K562 (cell line): ENCODE results near the gene PSMD1. TPM values are rescaled to one million over a fixed set of nuclear protein-coding genes. Genes with fewer than 3 reads are reported as not detected.

ENCODE experiments used
- ATF3 ChIP-seq, 2 experiments: fragments of 450-650 bp in 1 of 2; sonication (generic) in 1 of 2; formaldehyde crosslinking in 1 of 2; IDR thresholded peaks in 1 of 2; conservative IDR thresholded peaks in 1 of 2; 2 replicates each; pipeline versions ENCODE4 v1.6.1 to v1.8.1; 2016 to 2023; ENCODE audit warnings: mild to moderate bottlenecking in 2 of 2, moderate library complexity in 2 of 2, inconsistent platforms in 1 of 2, missing genetic modification reagents in 1 of 2
- COPS2 ChIP-seq: fragments of 450-650 bp; conservative IDR thresholded peaks from 2 replicates; pipeline ENCODE4 v1.6.1; 2016; ENCODE audit warnings: mild to moderate bottlenecking, moderate library complexity
- MBD1 ChIP-seq: fragments of 250-450 bp; sonication (Bioruptor Pico); IDR thresholded peaks from 2 replicates; pipeline ENCODE4 v1.8.0; 2022; ENCODE audit warnings: inconsistent platforms
- MXD1 ChIP-seq: fragments of 250-450 bp; sonication (Bioruptor Pico); IDR thresholded peaks from 2 replicates; pipeline ENCODE4 v1.8.0; 2021; ENCODE audit warnings: borderline replicate concordance, mild to moderate bottlenecking, moderate library complexity; ENCODE audit not compliant: poor library complexity, severe bottlenecking
- PATZ1 ChIP-seq: fragments of 250-450 bp; sonication (Bioruptor Pico); IDR thresholded peaks from 2 replicates; pipeline ENCODE4 v1.5.0; 2020; ENCODE audit warnings: mild to moderate bottlenecking, borderline replicate concordance
- SRSF3 ChIP-seq: fragments of 200-400 bp; formaldehyde crosslinking; IDR thresholded peaks from 2 replicates; pipeline ENCODE4 v1.6.1; 2016; ENCODE audit warnings: mild to moderate bottlenecking, low read length, moderate library complexity; ENCODE audit not compliant: insufficient read depth
- SRSF9 ChIP-seq: fragments of 200-400 bp; formaldehyde crosslinking; IDR thresholded peaks from 2 replicates; pipeline ENCODE4 v1.6.1; 2017; ENCODE audit warnings: low read depth, low read length, borderline replicate concordance
- TFAP4 ChIP-seq: sonication (generic); formaldehyde crosslinking; IDR thresholded peaks from 2 replicates; pipeline ENCODE4 v1.8.0; 2022; ENCODE audit warnings: missing genetic modification reagents, mild to moderate bottlenecking, moderate library complexity, borderline replicate concordance
- THRA ChIP-seq: fragments of 450-650 bp; IDR thresholded peaks from 2 replicates; pipeline ENCODE4 v1.6.1; 2017; ENCODE audit warnings: mild to moderate bottlenecking, moderate library complexity
- YY1 ChIP-seq, 3 experiments: IDR thresholded peaks; 2 replicates each; pipeline ENCODE4 v1.6.1; 2011; ENCODE audit warnings: low read length in 2 of 3, mild to moderate bottlenecking in 2 of 3, moderate library complexity in 2 of 3, borderline replicate concordance in 1 of 3, control low read depth in 1 of 3, low read depth in 1 of 3; ENCODE audit not compliant: insufficient read depth in 3 of 3, insufficient replicate concordance in 2 of 3, control insufficient read depth in 1 of 3, insufficient read length in 1 of 3; ENCODE audit errors: extremely low read depth in 1 of 3
- ZBTB33 ChIP-seq: sonication (generic); formaldehyde crosslinking; IDR thresholded peaks from 2 replicates; pipeline ENCODE4 v1.8.1; 2023; ENCODE audit warnings: mild to moderate bottlenecking, missing genetic modification reagents
- ZNF124 ChIP-seq: sonication (generic); formaldehyde crosslinking; IDR thresholded peaks from 2 replicates; pipeline ENCODE4 v1.8.1; 2022; ENCODE audit warnings: missing genetic modification reagents
- ZNF79 ChIP-seq: fragments of 250-450 bp; sonication (Bioruptor Pico); IDR thresholded peaks from 2 replicates; pipeline ENCODE4 v1.4.0; 2020; ENCODE audit warnings: low read depth, mild to moderate bottlenecking, moderate library complexity
- polyA plus RNA-seq, 8 experiments: library from polyadenylated mRNA; depleted of rRNA in 4 of 8; stranded (reverse) in 5 of 8; unstranded in 3 of 8; fragments of >200 nt; fragmentation: Nextera tagmentation in 2 of 8; fragmentation: Illumina TruSeq in 1 of 8; extraction: Ambion mirVana in 2 of 8; extraction: Trizol in 1 of 8; gene quantifications; 2 replicates each; pipeline versions ENCODE4 v1.2.1 to v1.2.3, GENCODE V29; 2011 to 2014; ENCODE audit warnings: inconsistent platforms in 1 of 8, missing spikeins in 1 of 8
- total RNA-seq, 7 experiments: library from RNA; depleted of rRNA in 6 of 7; stranded (reverse); fragments of >200 nt in 6 of 7; fragmentation: Illumina TruSeq in 2 of 7; extraction: Trizol in 2 of 7; gene quantifications; 2 replicates each; pipeline versions ENCODE4 v1.2.1 to v1.2.3, GENCODE V29; 2011 to 2021; ENCODE audit warnings: low replicate concordance in 1 of 7

PSMD1 gene
- total and polyA plus RNA-seq, 9 of the 15 experiments (the other 6 are each of a cell fraction or from before 2014, with no cell fraction given): 100 to 257 (median 147) TPM

- no peak for TF ChIP-seq PATZ1 (CRISPR knock-in tag)
- no peak for TF ChIP-seq SRSF3
- TF ChIP-seq MXD1 (CRISPR knock-in tag): no peak
- TF ChIP-seq ATF3 (IDR thresholded peaks at IDR 0.05): no peak
- no peak for TF ChIP-seq ATF3 (CRISPR knock-in tag; conservative IDR thresholded peaks at IDR 0.05)
- TF ChIP-seq SRSF9: no peak
- TF ChIP-seq ZNF124: no peak
- no peak for TF ChIP-seq MBD1
- no peak for TF ChIP-seq THRA
- peak in 1 of 3 experiments; percentile 28 for TF ChIP-seq YY1 (IDR thresholded peaks at IDR 0.05; ENCODE audit: borderline replicate concordance in 1 of 3, control insufficient read depth in 1 of 3, extremely low read depth in 1 of 3, insufficient read depth in 3 of 3, insufficient read length in 1 of 3, insufficient replicate concordance in 2 of 3, low read depth in 1 of 3, low read length in 2 of 3)
- no peak for TF ChIP-seq COPS2
- TF ChIP-seq ZBTB33 (CRISPR knock-in tag): peak; percentile 75
- TF ChIP-seq ZNF79 (CRISPR knock-in tag): no peak
- peak; percentile 51; the same call in 1 of the 2 replicates for TF ChIP-seq TFAP4 (CRISPR knock-in tag)
Observed at GRCh38 chr2:231052494-231053451, 3.9 kb upstream of the PSMD1 start (continued).
